Neuronal stem cell (in vitro differentiated cells): ENCODE data around the gene C22orf23.
"Not testable (repeated sequence)": the region's sequence is repeated elsewhere in the genome, so short reads cannot be mapped to it uniquely, and the experiment has no call there.

Source experiments
- DNase-seq: peaks from one replicate; pipeline ENCODE4 v3.0.0-alpha.2; 2013; ENCODE audit warnings: low spot score
- H2AFZ ChIP-seq: one replicate; pipeline ENCODE4 v1.6.1; 2013; ENCODE audit warnings: mild to moderate bottlenecking, low read length, inconsistent platforms
- H2AK5ac ChIP-seq: 2 replicates; pipeline ENCODE4 v1.6.1; 2013; ENCODE audit warnings: low read depth, mild to moderate bottlenecking, inconsistent platforms, low read length, moderate library complexity, mixed read lengths
- H2BK120ac ChIP-seq: 2 replicates; pipeline ENCODE4 v1.6.1; 2013; ENCODE audit warnings: low read depth, mild to moderate bottlenecking, inconsistent platforms, low read length, moderate library complexity, mixed read lengths
- H2BK12ac ChIP-seq: one replicate; pipeline ENCODE4 v1.6.1; 2013; ENCODE audit warnings: low read length, inconsistent platforms
- H2BK15ac ChIP-seq: 2 replicates; pipeline ENCODE4 v1.6.1; 2013; ENCODE audit warnings: mild to moderate bottlenecking, low read length, inconsistent platforms, mixed read lengths
- H2BK5ac ChIP-seq: one replicate; pipeline ENCODE4 v1.6.1; 2013; ENCODE audit warnings: inconsistent platforms, mild to moderate bottlenecking, low read length, moderate library complexity
- H3K14ac ChIP-seq: one replicate; pipeline ENCODE4 v1.6.1; 2013; ENCODE audit warnings: low read length, inconsistent platforms
- H3K18ac ChIP-seq: 2 replicates; pipeline ENCODE4 v1.6.1; 2013; ENCODE audit warnings: low read length, inconsistent platforms
- H3K23ac ChIP-seq: 2 replicates; pipeline ENCODE4 v1.6.1; 2013; ENCODE audit warnings: low read depth, mild to moderate bottlenecking, mixed read lengths, low read length, inconsistent platforms; ENCODE audit not compliant: poor library complexity
- H3K27ac ChIP-seq: replicated peaks from 3 replicates; pipeline ENCODE4 v1.5.1; 2013; ENCODE audit warnings: low read length, inconsistent platforms
- H3K27me3 ChIP-seq, 3 experiments: 2 replicates each; pipeline ENCODE4 v1.6.1; 2013; ENCODE audit warnings: low read length in 3 of 3, mild to moderate bottlenecking in 2 of 3, inconsistent platforms in 1 of 3, low read depth in 1 of 3, mixed read lengths in 1 of 3, moderate library complexity in 1 of 3; ENCODE audit not compliant: control insufficient read depth in 3 of 3, insufficient read depth in 3 of 3
- H3K36me3 ChIP-seq, 2 donors: replicated peaks in 1 of 2; 2 replicates each; pipeline ENCODE4 v1.6.1; 2013; ENCODE audit warnings: low read length in 2 of 2; ENCODE audit not compliant: control insufficient read depth in 2 of 2, insufficient read depth in 2 of 2
- H3K4ac ChIP-seq: 2 replicates; pipeline ENCODE4 v1.6.1; 2013; ENCODE audit warnings: inconsistent platforms, mild to moderate bottlenecking, low read length, moderate library complexity
- H3K4me1 ChIP-seq, 2 donors: 1 replicate in 1 of 2; 2 replicates in 1 of 2; pipeline ENCODE4 v1.6.1; 2013; ENCODE audit warnings: low read length in 2 of 2, low read depth in 1 of 2; ENCODE audit not compliant: control insufficient read depth in 2 of 2, insufficient read depth in 1 of 2
- H3K4me2 ChIP-seq: one replicate; pipeline ENCODE4 v1.6.1; 2013; ENCODE audit warnings: mild to moderate bottlenecking, low read length, inconsistent platforms; ENCODE audit not compliant: insufficient read depth, poor library complexity, severe bottlenecking
- H3K4me3 ChIP-seq, 2 donors: 2 replicates each; pipeline ENCODE4 v1.5.1; 2013; ENCODE audit warnings: low read length in 2 of 2, mild to moderate bottlenecking in 2 of 2, inconsistent platforms in 1 of 2, moderate library complexity in 1 of 2
- H3K79me1 ChIP-seq: one replicate; pipeline ENCODE4 v1.6.1; 2013; ENCODE audit warnings: low read depth, mild to moderate bottlenecking, inconsistent platforms, low read length, moderate library complexity
- H3K9ac ChIP-seq: one replicate; pipeline ENCODE4 v1.6.1; 2013; ENCODE audit warnings: mild to moderate bottlenecking, low read depth, low read length, inconsistent platforms; ENCODE audit not compliant: poor library complexity
- H3K9me3 ChIP-seq, 2 donors: replicated peaks in 1 of 2; 2 replicates each; pipeline versions ENCODE3 to v1.6.1; 2013; ENCODE audit warnings: low read length in 2 of 2, mild to moderate bottlenecking in 2 of 2, inconsistent platforms in 1 of 2, low read depth in 1 of 2, mixed read lengths in 1 of 2, moderate library complexity in 1 of 2; ENCODE audit not compliant: control insufficient read depth in 2 of 2, insufficient read depth in 1 of 2
- H4K8ac ChIP-seq: one replicate; pipeline ENCODE4 v1.6.1; 2013; ENCODE audit warnings: low read depth, mild to moderate bottlenecking, inconsistent platforms, low read length, moderate library complexity
- H4K91ac ChIP-seq: one replicate; pipeline ENCODE4 v1.6.1; 2013; ENCODE audit warnings: low read length, low read depth, mild to moderate bottlenecking, inconsistent platforms; ENCODE audit not compliant: poor library complexity
- WGBS, 2 donors: extraction: QIAGEN DNeasy Blood & Tissue Kit; methylation state at CpG; one replicate each; pipeline ENCODE4 v1.1.7; 2013; ENCODE audit warnings: missing lambda C conversion rate in 2 of 2, mixed read lengths in 1 of 2; ENCODE audit not compliant: insufficient read length in 2 of 2, insufficient replicate concordance in 1 of 2; ENCODE audit errors: extremely low coverage in 2 of 2; 5-methylcytosine and 5-hydroxymethylcytosine counted together

C22orf23 gene

GRCh38 chr22:37981282-37982011 is 28.0 kb upstream of the C22orf23 start:
- Histone ChIP-seq H3K36me3 (peaks cover 0 to 3% of the 10 kb centered on the region in 2 donors), H3K4ac (no peak overlapping the region), H3K14ac (no peak overlapping the region), H2BK120ac (no peak overlapping the region), H3K4me1 (peaks cover 0 to 32% of the 10 kb centered on the region in 2 donors), H4K91ac (no peak overlapping the region), H3K23ac (no peak overlapping the region), H2AFZ (no peak overlapping the region), H2BK5ac (no peak overlapping the region), H3K9me3 (no peaks in the 10 kb centered on the region), H4K8ac (no peak overlapping the region), H3K27ac (no peak overlapping the region), H3K4me2 (no peak overlapping the region), H2BK12ac (no peak overlapping the region), H3K9ac (no peak overlapping the region), H3K18ac (no peak overlapping the region), H3K27me3 (peaks cover 0 to 22% (median 10%) of the 10 kb centered on the region in 3 experiments), H3K79me1 (no peaks in the 10 kb centered on the region), H2BK15ac (peak overlapping the region; percentile 33), H3K4me3 (no peak overlapping the region), H2AK5ac (peak overlapping the region; percentile 71)
- no CpG with 5 or more reads among the region's 6 CpGs for WGBS, 2 donors
- no peak for DNase-seq

DNA sequence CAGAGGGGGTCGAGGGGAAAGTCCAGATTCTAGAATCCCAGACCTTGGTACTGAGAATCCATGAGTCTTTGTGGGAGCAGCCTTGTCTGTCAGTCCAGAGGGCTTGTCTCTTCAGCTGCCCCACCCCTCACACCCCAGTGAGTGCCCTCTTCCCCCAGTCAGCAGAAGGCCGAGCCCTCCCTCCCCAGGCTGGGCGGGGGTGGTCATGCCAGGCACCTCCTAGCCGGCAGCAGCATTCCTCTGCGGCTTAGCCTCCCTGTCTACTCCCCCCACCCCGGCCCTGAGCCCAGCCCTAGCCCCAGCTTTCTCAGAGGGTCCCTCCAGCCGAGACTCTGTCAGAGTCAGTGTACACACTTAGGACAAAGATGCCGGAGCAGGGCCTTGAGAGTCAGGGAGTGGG is 26.4 kb upstream of the C22orf23 start:
- Histone ChIP-seq H3K36me3 (no peaks in the 10 kb centered on the region), H2AFZ (no peak overlapping the region), H4K91ac (no peak overlapping the region), H3K14ac (no peak overlapping the region), H3K4ac (no peak overlapping the region), H3K9me3 (no peaks in the 10 kb centered on the region), H3K79me1 (no peaks in the 10 kb centered on the region), H3K23ac (no peak overlapping the region), H3K27ac (no peak overlapping the region), H3K4me1 (peaks cover 0 to 25% of the 10 kb centered on the region in 2 donors), H3K4me3 (no peak overlapping the region), H2BK15ac (peak overlapping the region; percentile 30), H2BK5ac (peak overlapping the region; percentile 76), H2BK12ac (peak overlapping the region; percentile 75), H4K8ac (no peak overlapping the region), H3K4me2 (no peak overlapping the region), H3K27me3 (peaks cover 0 to 22% (median 10%) of the 10 kb centered on the region in 3 experiments), H2AK5ac (peak overlapping the region; percentile 16), H3K9ac (peak overlapping the region; percentile 54), H3K18ac (peak overlapping the region; percentile 82), H2BK120ac (no peak overlapping the region)
- no peak for DNase-seq
- no CpG with 5 or more reads among the region's 8 CpGs for WGBS, 2 donors

DNA sequence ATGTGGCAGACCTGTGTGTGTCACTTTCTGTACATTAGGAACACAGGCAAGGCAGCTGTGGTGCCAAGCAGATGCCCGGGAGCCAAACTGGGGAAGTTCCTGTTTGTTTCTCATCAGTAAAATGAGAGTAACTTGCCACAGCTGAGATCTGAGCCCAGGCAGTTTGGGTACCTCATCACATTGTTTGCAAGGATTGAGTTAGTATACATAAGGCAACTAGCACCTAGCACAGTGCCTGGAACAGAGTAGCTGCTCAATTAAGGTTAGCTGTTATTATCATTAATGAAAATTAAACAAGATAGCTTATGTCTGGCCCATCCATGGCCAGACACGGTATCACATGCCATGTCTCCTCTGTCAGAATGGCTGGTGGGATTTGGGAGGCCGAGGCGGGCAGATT is 23.1 kb upstream of the C22orf23 start:
- no peak overlapping the region for H4K91ac ChIP-seq
- no peak overlapping the region for H2BK5ac ChIP-seq
- H3K79me1 ChIP-seq, result peaks cover 3% of the 10 kb centered on the region
- H3K14ac ChIP-seq, result no peak overlapping the region
- no peak overlapping the region for H3K23ac ChIP-seq
- no peak overlapping the region for H3K4ac ChIP-seq
- no CpG with 5 or more reads among the region's 4 CpGs for WGBS, 2 donors
- H3K4me1 ChIP-seq, result peaks cover 3 to 19% of the 10 kb centered on the region in 2 donors
- H3K27me3 ChIP-seq, result no peaks in the 10 kb centered on the region
- H4K8ac ChIP-seq, result no peak overlapping the region
- H2BK120ac ChIP-seq, result no peak overlapping the region
- DNase-seq, result no peak
- H2AFZ ChIP-seq, result no peak overlapping the region
- H2AK5ac ChIP-seq, result no peak overlapping the region
- no peak overlapping the region for H3K4me2 ChIP-seq
- no peak overlapping the region for H3K18ac ChIP-seq
- no peak overlapping the region for H2BK12ac ChIP-seq
- no peak overlapping the region for H2BK15ac ChIP-seq
- no peak overlapping the region for H3K9ac ChIP-seq
- H3K27ac ChIP-seq, result no peak overlapping the region
- no peak overlapping the region for H3K4me3 ChIP-seq
- peaks cover 0 to 9% of the 10 kb centered on the region in 2 donors for H3K36me3 ChIP-seq
- no peaks in the 10 kb centered on the region for H3K9me3 ChIP-seq

DNA sequence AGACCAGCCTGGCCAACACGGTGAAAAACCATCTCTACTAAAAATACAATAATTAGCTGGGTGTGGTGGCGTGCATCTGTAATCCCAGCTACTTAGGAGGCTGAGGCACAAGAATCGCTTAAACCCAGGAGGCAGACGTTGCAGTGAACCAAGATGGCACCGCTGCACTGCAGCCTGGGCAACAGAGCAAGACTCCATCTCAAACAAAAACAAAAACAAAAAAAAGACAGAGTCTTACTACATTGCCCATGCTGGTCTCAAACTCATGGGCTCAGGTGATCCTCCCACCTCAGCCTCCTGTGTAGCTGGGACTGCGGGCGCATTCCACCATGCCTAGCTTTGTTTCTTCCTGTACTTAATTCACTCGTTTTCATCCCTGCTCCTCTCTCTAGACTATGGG is 22.6 kb upstream of the C22orf23 start:
- not testable (repeated sequence) for H2AK5ac ChIP-seq, H2BK120ac ChIP-seq, H2BK5ac ChIP-seq, H3K23ac ChIP-seq, H4K91ac ChIP-seq, H3K27me3 ChIP-seq, H4K8ac ChIP-seq, H3K4me3 ChIP-seq, H3K14ac ChIP-seq, H3K27ac ChIP-seq, H3K9ac ChIP-seq, H2AFZ ChIP-seq, H3K4ac ChIP-seq, H2BK15ac ChIP-seq, DNase-seq, H2BK12ac ChIP-seq, H3K36me3 ChIP-seq, H3K4me2 ChIP-seq, H3K79me1 ChIP-seq, H3K18ac ChIP-seq, H3K9me3 ChIP-seq
- peaks cover 5 to 22% of the 10 kb centered on the region in 2 donors for H3K4me1 ChIP-seq
- WGBS, 2 donors, result no CpG with 5 or more reads among the region's 8 CpGs
